Endothelial cell of umbilical vein (primary cell): Measurements from ENCODE around the gene PCDH15. TPM values are rescaled to one million over a fixed set of nuclear protein-coding genes. Genes with fewer than 3 reads are reported as not detected.

ENCODE experiments used
- BruUV-seq: library from RNA; stranded (reverse); fragments of 400-500 nt; replicated peaks from 2 replicates; lab custom pipeline; 2021; lab: Mats Ljungman, UMichigan
- CTCF ChIA-PET: fragments of 300-600, 350-600 bp; sonication (Branson Sonifier 250); formaldehyde crosslinking; loops from one replicate; lab custom pipeline; 2021; ENCODE audit warnings: antibody characterized with exemption, inconsistent platforms; lab: Charles Lee
- POLR2A ChIA-PET: fragments of 300-600, 350-600 bp; sonication (Branson Sonifier 250); formaldehyde crosslinking; loops from one replicate; lab custom pipeline; 2021; ENCODE audit warnings: antibody characterized with exemption, inconsistent platforms; lab: Charles Lee
- DNase-seq: peaks from one replicate; pipeline ENCODE4 v3.0.0-alpha.2; 2011; ENCODE audit warnings: low read depth, low spot score
- FAIRE-seq: peaks from 2 replicates; lab custom pipeline; 2011; peaks lifted over from hg19 to GRCh38; lab: Jason Lieb, UNC
- H2AFZ ChIP-seq: 2 replicates; pipeline ENCODE4 v1.6.0; 2012; ENCODE audit warnings: low read depth, low read length, control low read depth, inconsistent platforms
- H3K27ac ChIP-seq: 2 replicates; pipeline ENCODE4 v1.5.1; 2011; ENCODE audit warnings: low read depth, mild to moderate bottlenecking, control low read depth, low read length, moderate library complexity; ENCODE audit not compliant: insufficient read depth
- H3K27me3 ChIP-seq, 2 experiments: 2 replicates each; pipeline versions ENCODE4 v1.6.0 to v1.6.1; 2011; ENCODE audit warnings: low read length in 2 of 2, mixed read lengths in 1 of 2; ENCODE audit not compliant: control insufficient read depth in 2 of 2, insufficient read depth in 2 of 2
- H3K36me3 ChIP-seq, 2 experiments: 2 replicates in 1 of 2; 3 replicates in 1 of 2; pipeline ENCODE4 v1.5.1; 2011; ENCODE audit warnings: low read length in 2 of 2, mild to moderate bottlenecking in 1 of 2, moderate library complexity in 1 of 2; ENCODE audit not compliant: control insufficient read depth in 2 of 2, insufficient read depth in 2 of 2; ENCODE audit errors: extremely low read depth in 1 of 2
- H3K4me1 ChIP-seq: 3 replicates; pipeline ENCODE4 v1.5.1; 2011; ENCODE audit warnings: mild to moderate bottlenecking, low read length; ENCODE audit not compliant: control insufficient read depth, insufficient read depth; ENCODE audit errors: extremely low read depth
- H3K4me2 ChIP-seq: 2 replicates; pipeline ENCODE4 v1.6.1; 2011; ENCODE audit warnings: low read length, control low read depth, mixed read lengths; ENCODE audit not compliant: insufficient read depth
- H3K4me3 ChIP-seq, 3 experiments: fragments of 200-600 bp in 1 of 3; sonication (generic), shearing (Covaris generic) in 1 of 3; replicated peaks in 1 of 3; 2 replicates each; pipeline ENCODE4 v1.5.1; 2011 to 2016; ENCODE audit warnings: control low read depth in 3 of 3, low read length in 3 of 3, mild to moderate bottlenecking in 2 of 3, inconsistent platforms in 1 of 3, low read depth in 1 of 3, moderate library complexity in 1 of 3; ENCODE audit not compliant: insufficient read depth in 1 of 3
- H3K79me2 ChIP-seq: 2 replicates; pipeline ENCODE4 v1.6.0; 2012; ENCODE audit warnings: low read length, inconsistent platforms; ENCODE audit not compliant: control insufficient read depth, insufficient read depth
- H3K9ac ChIP-seq: replicated peaks from 2 replicates; pipeline ENCODE3; 2011; ENCODE audit warnings: low read length, control low read depth; ENCODE audit not compliant: insufficient read depth; ENCODE audit errors: extremely low read depth
- H3K9me1 ChIP-seq: replicated peaks from 3 replicates; pipeline ENCODE4 v1.6.0; 2011; ENCODE audit warnings: mild to moderate bottlenecking, low read length; ENCODE audit not compliant: control insufficient read depth, insufficient read depth; ENCODE audit errors: extremely low read depth
- H3K9me3 ChIP-seq: replicated peaks from 2 replicates; pipeline ENCODE4 v1.5.1; 2012; ENCODE audit warnings: low read length, inconsistent platforms; ENCODE audit not compliant: control insufficient read depth, insufficient read depth
- H4K20me1 ChIP-seq: replicated peaks from 2 replicates; pipeline ENCODE3; 2011; ENCODE audit warnings: mild to moderate bottlenecking, low read length; ENCODE audit not compliant: control insufficient read depth, insufficient read depth; ENCODE audit errors: extremely low read depth
- EZH2 ChIP-seq: IDR thresholded peaks from 2 replicates; pipeline ENCODE4 v1.6.1; 2012; ENCODE audit warnings: borderline replicate concordance, low read depth, mild to moderate bottlenecking, moderate library complexity, low read length, inconsistent platforms; ENCODE audit not compliant: severe bottlenecking
- FOS ChIP-seq: IDR thresholded peaks from 2 replicates; pipeline ENCODE4 v1.6.1; 2011; ENCODE audit warnings: mild to moderate bottlenecking, low read length, moderate library complexity, borderline replicate concordance; ENCODE audit not compliant: insufficient read depth
- GATA2 ChIP-seq: IDR thresholded peaks from 2 replicates; pipeline ENCODE4 v1.7.0; 2011; ENCODE audit warnings: low read depth, mild to moderate bottlenecking, moderate library complexity, mixed read lengths, low read length; ENCODE audit not compliant: insufficient read length, insufficient read depth
- JUN ChIP-seq: IDR thresholded peaks from 2 replicates; pipeline ENCODE4 v1.6.1; 2011; ENCODE audit warnings: borderline replicate concordance, low read depth; ENCODE audit not compliant: insufficient read length, insufficient read depth
- MYC ChIP-seq: IDR thresholded peaks from one replicate; pipeline ENCODE4 v1.6.1; 2011; ENCODE audit warnings: mild to moderate bottlenecking, low read depth, low read length
- POLR2A ChIP-seq: IDR thresholded peaks from 2 replicates; pipeline ENCODE4 v1.6.1; 2012; ENCODE audit warnings: low read depth, mild to moderate bottlenecking, control low read depth, low read length
- POLR2AphosphoS5 ChIP-seq: IDR thresholded peaks from 2 replicates; pipeline ENCODE4 v1.6.1; 2012; ENCODE audit warnings: low read depth, mild to moderate bottlenecking, control low read depth, low read length, moderate library complexity; ENCODE audit not compliant: insufficient read depth
- dilution Hi-C: fragments of 300-500 bp; cut with MboI; formaldehyde crosslinking; loops from one replicate; pipeline ENCODE4 v1.15.0; 2019; ENCODE audit warnings: low sequenced_read_pairs; ENCODE audit not compliant: extremely low pct_ligation_motif_present
- intact Hi-C: fragments of 100-400 bp; cut with micrococcal nuclease; formaldehyde crosslinking; loops from one replicate; pipeline ENCODE4 v1.10.0; 2022
- polyA plus RNA-seq, 4 experiments: library from polyadenylated mRNA; depleted of rRNA in 3 of 4; stranded (reverse) in 3 of 4; unstranded in 1 of 4; fragments of >200 nt; gene quantifications; 2 replicates each; pipeline versions ENCODE4 v1.2.1 to v1.2.3, GENCODE V29; 2011 to 2012; ENCODE audit warnings: missing spikeins in 1 of 4
- total RNA-seq: library from RNA; stranded (reverse); gene quantifications from 2 replicates; pipeline ENCODE4 v1.2.3, GENCODE V29; 2021
- TF ChIP-seq, protein P1 (sequence below): IDR thresholded peaks from 2 replicates; pipeline ENCODE4 v1.6.1; 2011; ENCODE audit not compliant: insufficient read depth, insufficient read length
- TF ChIP-seq, protein P2 (sequence below), 2 donors: IDR thresholded peaks; 1 replicate in 1 of 2; 2 replicates in 1 of 2; pipeline ENCODE4 v1.5.1; 2011; ENCODE audit warnings: low read length in 2 of 2, mild to moderate bottlenecking in 2 of 2, moderate library complexity in 2 of 2, control low read depth in 1 of 2, inconsistent platforms in 1 of 2, low read depth in 1 of 2; ENCODE audit not compliant: insufficient read depth in 1 of 2; ENCODE audit errors: extremely low read depth in 1 of 2

The PCDH15 gene
- total and polyA plus RNA-seq, 2 donors (not counting 3 experiments of a cell fraction or from before 2014, with no cell fraction given): 0.04 TPM; not detected in 1

DNA sequence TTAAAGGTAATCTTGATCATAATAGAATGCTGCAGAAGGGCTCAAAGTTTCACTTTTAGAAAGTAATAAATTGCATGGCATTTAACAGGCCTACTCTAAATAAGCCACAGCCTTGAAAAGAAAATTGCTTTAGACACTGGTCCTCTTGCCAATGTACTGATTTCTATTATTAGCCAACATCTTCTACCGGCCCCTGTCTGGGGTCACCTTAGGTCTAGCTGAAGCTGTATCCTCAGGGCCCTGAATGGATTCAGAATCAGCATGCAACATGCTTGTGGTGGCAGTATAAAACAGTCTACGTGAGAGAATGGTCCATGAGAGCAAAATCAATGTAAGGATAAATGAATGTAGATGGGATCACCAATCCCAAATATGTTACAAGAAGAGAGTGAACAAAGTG lies 541.9 kb downstream of the PCDH15 start:
- H3K4me1 ChIP-seq: no peaks in the 10 kb centered on the region
- no peaks in the 10 kb centered on the region for H3K79me2 ChIP-seq
- no peak overlapping the region for H3K27ac ChIP-seq
- TF ChIP-seq, protein P1, sequence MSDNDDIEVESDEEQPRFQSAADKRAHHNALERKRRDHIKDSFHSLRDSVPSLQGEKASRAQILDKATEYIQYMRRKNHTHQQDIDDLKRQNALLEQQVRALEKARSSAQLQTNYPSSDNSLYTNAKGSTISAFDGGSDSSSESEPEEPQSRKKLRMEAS: no peak
- TF ChIP-seq MYC (no peak), FOS (no peak), EZH2 (no peak), GATA2 (no peak), JUN (no peak), POLR2A (no peak), POLR2AphosphoS5 (no peak)
- TF ChIP-seq, protein P2, sequence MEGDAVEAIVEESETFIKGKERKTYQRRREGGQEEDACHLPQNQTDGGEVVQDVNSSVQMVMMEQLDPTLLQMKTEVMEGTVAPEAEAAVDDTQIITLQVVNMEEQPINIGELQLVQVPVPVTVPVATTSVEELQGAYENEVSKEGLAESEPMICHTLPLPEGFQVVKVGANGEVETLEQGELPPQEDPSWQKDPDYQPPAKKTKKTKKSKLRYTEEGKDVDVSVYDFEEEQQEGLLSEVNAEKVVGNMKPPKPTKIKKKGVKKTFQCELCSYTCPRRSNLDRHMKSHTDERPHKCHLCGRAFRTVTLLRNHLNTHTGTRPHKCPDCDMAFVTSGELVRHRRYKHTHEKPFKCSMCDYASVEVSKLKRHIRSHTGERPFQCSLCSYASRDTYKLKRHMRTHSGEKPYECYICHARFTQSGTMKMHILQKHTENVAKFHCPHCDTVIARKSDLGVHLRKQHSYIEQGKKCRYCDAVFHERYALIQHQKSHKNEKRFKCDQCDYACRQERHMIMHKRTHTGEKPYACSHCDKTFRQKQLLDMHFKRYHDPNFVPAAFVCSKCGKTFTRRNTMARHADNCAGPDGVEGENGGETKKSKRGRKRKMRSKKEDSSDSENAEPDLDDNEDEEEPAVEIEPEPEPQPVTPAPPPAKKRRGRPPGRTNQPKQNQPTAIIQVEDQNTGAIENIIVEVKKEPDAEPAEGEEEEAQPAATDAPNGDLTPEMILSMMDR (IDR thresholded peaks at IDR 0.05; ENCODE audit: extremely low read depth in 1 of 2, insufficient read depth in 1 of 2, low read depth in 1 of 2, low read length in 2 of 2): no peak
- H3K9me1 ChIP-seq: no peaks in the 10 kb centered on the region
- no peaks in the 10 kb centered on the region for H3K36me3 ChIP-seq
- intact Hi-C loops (no loop called here), dilution Hi-C loops (no loop called here)
- no peak overlapping the region for H3K4me3 ChIP-seq
- BruUV-seq: no TSS peak
- no peak for DNase-seq
- no peak overlapping the region for H3K4me2 ChIP-seq
- H3K27me3 ChIP-seq: no peaks in the 10 kb centered on the region
- POLR2A ChIA-PET: no interaction called here
- no peak overlapping the region for H2AFZ ChIP-seq
- no peaks in the 10 kb centered on the region for H4K20me1 ChIP-seq
- FAIRE-seq: no peak
- no peak overlapping the region for H3K9ac ChIP-seq
- CTCF ChIA-PET: no interaction called here
- H3K9me3 ChIP-seq: no peaks in the 10 kb centered on the region
